EL (cell line): ENCODE data around the gene ENDOD1.

ENCODE experiments used
- DNase-seq: peaks from one replicate; pipeline ENCODE4 v3.0.0-alpha.2; 2016

ENDOD1 gene

DNA sequence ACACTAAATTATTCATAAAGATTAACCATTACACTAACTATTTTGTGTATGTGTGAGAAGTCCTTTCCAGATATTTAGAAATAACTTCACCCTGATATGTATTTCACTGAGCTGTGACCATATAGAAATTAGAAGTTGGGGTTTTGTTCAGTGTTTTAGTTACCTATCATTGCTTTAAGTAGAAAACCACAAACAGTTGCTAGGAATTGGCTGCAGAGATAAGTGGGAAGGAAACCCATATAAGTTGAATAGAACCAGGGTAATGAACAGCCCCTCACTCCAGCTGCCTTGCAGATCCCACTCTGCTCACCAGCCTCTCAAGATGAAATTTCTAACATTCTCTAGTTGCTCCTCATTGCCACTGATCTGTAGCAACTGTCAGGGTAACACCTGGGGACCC, 12.7 kb upstream of the ENDOD1 start:
- no peak for DNase-seq

DNA sequence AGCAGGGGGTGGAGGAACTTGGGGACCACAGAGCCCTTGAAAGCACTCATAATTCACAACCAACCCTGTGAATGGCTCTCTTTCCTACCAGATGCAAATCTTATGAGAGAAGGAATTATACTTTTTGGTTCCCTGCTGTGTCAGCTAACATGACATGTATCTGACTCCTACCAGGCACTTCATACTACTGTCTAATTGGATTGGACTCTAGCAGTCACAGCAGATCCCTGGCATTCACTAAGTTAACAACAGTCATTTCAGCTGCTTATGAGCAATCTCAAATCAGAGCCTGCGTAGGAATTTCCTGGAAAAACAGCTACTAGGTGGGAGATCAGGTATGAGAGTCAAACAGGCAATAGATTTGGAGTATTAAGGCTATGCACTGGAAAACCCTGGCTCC, 11.1 kb upstream of the ENDOD1 start:
- DNase-seq: no peak

DNA sequence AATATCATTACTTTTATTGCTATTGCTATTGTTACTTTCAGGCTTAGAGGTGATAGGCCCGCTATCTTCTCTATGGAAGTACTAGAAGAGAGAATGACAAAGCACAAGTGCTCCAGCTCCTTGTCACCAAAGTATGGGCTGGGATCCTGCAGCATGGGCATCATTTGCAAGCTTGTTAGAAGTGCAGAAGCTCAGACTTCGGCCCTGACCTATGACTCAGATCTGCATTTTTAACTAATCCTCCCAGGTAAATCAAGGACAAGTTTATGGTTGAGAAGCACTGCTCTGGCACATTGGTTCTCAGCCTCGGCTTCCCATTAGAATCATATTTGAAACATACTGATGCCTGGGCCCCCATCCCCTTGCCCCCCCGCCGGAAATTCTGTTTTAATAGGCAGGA, 8.6 kb upstream of the ENDOD1 start:
- DNase-seq: no peak

DNA sequence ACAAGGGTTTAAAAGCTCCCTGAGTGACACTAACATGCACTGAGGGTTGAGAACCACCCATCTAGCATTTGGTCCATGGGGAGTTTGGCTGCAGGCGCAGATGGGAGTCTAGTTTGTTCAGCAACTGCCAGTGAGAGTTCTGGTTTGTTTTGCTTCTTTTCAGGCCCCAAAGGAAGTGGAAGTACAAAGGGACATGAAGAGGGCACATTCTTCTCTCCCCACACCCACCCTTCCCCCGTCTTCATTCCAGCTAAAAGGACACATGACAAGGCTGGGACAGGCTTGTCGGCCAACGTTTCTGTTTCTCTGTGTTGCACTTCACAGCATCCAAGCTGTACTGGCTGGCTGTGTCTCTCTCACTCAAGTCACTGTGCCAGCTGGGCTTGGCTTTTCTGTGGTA, 8.2 kb upstream of the ENDOD1 start:
- no peak for DNase-seq

DNA sequence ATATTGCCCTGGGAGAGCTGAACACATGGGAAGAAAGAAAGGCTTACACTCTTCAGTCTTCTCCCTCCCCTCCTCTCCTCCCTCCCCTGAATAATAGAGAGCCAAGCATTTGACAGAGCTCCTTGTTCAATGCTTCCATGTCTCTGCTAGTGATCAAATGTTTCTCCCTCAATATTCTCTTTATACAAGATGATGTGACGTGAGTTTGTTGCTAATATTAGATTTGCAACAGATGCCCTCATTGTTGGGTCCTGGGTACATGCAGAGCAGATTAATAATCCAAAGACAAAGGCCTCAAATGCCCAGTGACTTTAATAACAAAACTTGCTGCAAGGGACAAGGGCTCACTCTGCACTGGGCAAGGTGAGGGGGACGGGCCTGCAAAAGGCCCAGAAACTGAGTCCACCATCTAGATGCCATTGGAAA, 7.1 kb upstream of the ENDOD1 start:
- DNase-seq: no peak

DNA sequence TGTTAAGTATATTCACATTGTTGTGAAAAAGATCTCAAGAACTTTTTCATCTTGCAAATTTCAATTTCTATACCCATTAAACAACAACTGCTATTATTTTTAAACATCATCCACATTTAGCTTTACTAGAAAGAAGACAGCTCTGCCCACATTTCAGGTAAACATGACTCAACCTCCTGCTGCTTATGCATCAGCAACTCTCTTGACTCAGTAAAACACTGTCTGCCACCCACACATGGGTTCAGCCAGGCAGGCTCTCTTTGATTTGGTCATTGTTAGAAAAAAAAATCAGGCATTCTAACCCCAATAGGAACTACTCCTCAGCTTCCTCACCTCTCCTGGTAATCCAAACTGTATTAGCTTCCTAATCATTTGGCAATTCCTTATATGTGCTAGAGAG, 5.1 kb upstream of the ENDOD1 start:
- no peak for DNase-seq

DNA sequence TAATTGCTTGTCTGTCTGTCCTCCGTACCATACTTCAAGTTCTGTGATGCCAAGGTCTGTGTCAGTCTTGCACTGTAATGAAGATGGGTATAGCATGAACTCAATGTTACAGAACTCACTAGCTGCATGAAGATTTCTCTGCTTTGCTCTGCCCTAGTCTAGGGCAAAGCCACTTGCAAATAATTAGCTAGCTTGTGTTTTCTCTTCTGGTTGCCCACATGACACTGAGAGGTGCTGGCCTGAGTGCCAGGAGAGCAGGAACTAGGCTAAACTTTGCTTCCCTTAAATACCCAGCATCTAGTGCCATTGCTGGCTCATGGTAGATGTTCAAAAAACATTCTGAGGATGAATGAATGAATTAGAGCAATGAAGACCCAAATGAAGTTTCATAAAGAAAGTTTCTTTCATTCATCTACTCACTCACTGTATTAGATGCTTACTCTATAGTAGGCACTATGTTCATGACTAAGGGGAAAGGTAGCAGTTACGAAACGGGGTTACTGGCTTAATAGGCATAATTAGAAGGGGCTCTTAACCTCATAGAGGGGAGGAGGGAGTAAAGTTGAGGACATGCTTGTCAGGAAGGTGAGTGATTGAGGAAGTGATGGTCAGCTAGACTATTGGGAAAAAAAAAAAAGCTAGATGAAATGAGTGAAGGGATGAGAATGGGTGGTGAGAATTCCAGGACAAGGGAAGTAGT, 4.4 kb upstream of the ENDOD1 start:
- no peak for DNase-seq

DNA sequence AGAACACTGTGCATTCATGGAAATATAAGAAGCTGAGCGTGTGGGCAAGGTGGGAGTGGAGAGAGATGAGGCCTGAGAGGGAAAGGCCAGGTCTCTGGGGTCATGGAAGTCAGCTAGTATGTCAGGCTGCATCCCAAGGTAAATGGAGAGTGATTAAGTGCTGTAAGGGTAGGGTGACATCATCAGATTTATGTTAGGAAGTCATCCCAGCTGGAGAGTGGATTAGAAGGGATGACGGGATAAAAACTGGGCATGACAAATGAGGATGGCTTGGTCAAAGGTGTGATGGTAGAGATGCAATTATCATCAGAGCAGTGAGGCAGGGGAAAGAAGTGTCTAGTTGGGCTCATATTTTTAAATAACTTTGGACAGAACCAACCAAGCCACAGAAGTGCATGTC, 3.5 kb upstream of the ENDOD1 start:
- DNase-seq: no peak

DNA sequence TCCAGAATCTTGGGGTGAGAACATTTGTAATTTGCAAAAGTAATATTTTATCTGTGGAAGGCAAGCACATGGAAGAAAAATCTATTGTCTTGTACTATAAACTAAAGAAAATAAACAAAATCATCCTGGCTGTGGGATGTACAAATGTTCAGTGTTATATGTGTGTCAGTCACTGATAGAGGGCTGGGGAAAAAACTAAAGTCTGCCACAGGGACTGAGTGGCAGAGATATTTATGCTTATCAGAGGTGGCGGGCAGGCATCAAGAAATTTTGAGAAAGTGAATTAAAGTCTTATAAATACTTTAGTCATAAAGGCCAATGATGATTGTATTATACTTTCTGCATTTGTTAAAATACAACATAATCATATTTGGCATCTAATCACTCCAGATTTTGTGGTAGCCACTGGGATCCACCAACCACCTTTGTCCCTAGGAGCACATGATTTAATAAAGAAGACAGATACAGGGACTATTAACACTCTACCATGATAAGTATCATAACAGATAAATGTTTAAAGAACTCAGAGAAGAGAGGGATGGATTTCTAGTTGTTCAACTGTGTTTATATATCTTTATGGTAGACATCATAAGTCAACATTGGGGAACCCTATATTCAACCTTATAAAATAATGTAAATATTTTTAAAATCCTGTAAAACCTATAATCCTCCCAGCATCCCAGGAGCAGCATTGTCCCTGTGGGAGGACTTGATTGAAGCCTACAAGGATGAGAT, 2.6 kb upstream of the ENDOD1 start:
- no peak for DNase-seq

DNA sequence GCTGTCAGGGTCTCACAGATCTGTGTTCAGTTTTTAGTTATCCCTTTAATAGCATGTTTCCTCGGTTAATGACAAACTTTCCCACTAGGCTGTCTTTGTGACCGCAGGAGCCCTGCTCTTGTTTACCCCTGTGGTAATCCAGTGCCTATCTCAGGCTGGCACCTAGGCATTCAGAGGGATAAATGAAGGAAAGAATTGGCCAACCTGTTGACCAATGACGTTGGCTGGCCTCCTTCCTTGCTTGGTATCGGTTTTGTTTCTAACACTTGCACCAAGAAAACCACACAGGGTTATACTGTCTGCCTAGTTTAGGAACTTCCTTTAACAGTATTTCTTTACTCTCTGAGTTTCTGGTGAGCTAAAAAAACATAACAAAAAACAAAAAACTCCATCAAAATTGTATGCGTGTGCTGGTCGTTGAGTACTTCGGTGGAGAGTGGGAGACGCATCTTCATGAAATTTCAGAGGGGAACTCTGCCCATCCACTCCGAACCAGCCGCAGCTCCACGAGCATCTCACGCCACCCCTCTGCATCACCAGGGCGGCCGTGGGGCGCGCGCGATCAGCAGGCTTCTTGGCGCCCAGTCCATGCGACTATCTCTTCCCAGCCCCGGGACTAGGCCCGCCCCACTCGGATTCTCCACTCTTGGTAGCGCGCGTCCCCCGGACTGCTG, 563 bp upstream of the ENDOD1 start:
- DNase-seq: no peak

DNA sequence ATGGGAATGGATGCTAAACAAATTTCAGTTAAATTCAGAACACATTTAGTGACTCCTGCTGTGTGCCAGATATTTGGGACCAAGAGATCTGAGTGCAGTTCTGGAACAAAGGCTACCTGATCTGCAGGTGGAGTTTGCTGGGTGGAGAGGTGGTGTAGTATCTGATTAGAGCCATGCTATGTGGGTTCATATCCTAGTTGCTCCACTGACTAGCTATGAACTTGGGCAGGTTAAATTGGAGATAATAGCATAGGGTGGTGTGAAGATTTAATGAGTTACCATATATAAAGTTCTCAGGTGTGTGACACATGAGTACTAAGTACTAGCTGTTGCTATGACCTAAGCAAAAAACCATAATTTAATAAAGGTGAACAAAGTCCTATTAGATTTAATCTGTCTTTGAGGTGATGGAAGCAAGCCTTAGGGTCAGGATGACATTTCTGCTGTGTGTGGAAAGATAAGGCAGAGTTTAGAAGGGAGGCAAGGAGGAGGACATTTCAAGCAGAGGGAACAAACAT, 2.1 kb downstream of the ENDOD1 start:
- no peak for DNase-seq

DNA sequence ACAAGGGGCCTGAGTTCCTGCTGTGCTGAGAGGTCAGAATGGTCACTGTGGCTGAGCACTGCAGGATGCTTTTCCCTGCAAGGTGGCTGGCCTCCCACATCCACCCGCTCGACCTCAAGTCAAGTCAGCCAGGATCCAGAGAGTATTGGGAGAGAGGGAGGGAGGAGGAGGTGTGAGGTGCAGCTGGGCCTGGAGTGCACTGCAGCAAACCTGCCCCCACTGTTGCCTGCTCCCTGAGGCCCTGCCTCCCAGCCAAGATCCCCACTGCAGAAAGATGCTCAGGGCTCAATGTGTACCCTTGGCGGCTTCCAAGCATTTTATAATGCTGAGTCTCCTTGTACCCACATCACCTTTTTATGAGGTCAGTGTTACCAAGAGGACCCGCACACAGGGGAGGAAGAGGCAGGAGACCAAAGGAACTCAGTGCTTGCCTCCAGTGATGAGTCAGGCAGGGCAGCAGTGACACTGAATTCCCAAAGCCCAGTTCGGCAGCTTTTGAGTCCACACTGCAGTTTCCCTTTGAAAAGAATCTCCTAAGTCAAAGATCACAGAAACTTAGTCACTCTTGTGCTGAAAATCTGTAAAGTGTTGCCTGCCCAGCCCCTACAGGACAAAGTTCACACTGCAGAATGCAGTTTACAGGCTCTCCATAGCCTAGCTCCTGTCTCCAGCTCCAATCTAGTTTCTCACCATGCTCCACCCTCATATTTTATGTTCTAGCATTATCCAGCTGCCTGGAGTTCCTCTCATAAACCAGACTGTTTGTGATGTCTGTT, 3.1 kb downstream of the ENDOD1 start:
- peak; percentile 86 for DNase-seq

DNA sequence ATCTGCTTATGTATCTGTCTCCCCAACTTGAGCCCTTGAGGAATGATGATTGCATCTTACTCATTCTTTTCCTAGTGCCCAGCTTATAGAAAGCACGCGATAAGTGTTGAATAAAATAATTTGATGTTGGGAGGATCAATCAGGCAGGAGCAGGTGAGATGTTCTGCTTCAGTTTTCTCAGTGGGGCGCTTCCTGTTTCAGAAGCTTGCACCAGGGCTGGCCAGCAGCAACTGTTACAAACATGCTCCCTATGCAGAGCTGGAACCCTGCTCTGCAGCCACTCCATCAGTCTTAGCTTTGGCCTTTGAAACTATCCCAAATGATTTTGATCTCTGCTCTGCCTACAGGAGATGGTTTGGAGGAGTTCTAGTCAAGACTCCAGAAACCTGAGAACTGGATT, 3.9 kb downstream of the ENDOD1 start:
- no peak for DNase-seq

DNA sequence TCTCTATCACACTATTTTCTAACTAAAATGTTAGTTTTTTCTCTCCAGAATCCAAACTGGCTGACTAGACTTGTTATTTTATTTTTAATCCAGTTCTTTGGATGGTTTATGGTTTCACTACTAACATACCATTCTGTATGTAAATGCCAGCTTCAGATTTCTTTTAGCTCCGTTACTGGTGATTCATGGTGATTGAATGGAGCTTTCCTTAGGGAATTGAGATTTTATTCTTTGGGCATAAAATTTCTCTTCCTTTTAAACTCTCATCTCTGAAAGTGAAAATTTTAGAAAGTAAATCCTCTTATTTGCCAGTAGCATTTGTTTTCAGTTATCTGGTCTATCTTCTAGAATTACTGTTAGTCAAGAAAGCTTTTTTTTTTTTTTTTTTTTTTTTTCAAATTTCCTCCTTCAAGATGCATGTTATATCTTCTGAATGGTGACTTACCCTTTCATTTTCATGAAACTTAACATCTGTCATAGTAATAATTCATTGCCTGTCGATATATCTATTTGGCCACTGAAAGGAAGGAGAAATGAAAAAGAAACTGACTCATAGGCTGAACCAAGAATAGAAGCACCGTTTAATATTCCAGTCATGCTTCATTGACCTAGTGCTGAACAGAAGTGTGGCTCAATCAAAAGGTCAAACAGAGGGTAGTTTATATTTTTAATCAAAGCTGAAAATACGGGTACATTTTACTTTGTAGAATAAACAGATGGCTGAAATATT, 6.4 kb downstream of the ENDOD1 start:
- peak; percentile 42 for DNase-seq

DNA sequence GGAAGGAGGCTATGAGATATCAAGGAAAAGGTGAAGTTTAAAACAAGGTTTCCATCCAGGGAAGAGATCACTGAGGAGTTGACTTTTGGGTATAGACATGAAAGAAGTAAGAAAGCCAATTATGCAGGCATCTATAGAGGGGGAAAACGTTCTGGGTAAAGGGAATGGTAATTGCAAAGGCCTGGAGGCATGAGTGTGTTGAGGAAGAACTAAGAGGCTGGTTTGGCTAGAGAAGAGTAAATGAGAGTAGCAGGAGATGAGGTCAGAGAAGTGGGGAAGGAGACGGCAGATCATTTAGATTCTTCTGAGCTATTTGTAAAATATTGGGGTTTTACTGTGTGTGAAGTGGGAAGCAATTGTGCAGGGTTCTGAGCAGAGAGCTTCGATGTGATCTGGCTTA, 7.6 kb downstream of the ENDOD1 start:
- no peak for DNase-seq

DNA sequence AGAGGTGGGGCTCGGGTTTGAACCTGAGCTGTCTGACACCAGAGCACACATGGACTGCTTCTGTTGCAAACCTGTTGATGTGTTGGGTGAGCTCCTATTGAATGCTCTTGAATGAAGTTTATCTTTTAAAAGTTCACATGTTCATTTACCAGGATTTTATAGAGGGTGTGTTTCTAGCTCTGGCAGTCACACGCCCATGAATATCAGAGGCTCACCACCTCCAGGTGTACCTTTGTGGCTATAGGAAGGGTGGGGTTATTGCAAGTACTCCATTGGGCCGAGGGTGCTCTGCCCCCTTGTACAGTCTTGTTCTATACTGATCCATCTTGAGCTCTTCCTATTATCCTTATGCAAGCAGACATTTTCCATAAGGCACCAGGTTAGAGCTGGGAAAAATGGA, 9.2 kb downstream of the ENDOD1 start:
- no peak for DNase-seq

DNA sequence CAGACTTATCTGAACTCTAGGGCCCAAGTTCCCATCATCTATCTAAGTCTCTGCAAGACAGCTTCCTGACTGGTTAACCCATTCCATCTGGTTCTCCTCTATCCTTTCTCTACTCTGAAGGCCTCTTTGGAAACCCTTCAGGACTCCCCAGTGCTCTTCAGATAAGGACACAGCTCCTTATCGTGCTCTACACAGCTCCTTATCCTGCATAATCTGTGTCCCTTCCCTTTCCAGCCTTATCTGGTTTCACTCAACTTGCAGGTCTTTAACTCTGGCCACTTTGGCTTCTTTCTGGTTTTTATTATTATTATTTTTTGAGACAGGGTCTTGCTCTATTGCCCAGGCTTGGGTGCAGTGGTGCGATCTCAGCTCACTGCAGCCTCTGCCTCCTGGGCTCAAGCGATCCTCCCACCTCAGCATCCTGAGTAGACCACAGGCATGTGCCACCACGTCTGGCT, 10.6 kb downstream of the ENDOD1 start:
- no peak for DNase-seq

DNA sequence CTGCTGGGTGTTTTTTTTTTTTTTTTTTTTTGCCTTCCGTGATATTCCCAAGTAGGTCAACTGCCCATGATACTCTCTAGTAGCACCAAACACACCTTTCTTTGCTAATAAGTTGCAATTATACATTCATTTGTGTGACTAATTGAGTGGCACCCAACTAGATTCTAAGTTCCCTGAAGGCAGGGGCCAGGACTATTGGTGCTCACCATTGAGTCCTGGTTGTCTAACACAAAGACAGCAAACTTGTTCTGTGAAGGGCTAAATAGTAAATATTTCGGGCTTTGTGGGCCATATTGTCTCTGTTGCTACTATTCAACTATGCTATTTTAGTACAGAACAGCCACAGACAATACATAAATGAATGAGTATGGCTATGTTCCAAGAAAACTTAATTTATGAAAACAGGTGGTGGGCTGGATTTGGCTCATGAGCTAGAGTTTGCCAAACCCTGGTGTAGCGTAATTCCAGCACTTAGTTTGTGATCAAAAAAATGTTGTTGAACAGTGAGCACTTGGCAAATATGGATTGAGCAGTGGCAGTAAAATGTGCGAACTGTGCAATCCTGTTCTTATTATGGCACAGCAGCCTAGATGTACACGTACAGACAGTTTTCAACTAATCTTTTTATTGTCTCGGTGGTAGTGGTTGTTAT, 11.3 kb downstream of the ENDOD1 start:
- no peak for DNase-seq

DNA sequence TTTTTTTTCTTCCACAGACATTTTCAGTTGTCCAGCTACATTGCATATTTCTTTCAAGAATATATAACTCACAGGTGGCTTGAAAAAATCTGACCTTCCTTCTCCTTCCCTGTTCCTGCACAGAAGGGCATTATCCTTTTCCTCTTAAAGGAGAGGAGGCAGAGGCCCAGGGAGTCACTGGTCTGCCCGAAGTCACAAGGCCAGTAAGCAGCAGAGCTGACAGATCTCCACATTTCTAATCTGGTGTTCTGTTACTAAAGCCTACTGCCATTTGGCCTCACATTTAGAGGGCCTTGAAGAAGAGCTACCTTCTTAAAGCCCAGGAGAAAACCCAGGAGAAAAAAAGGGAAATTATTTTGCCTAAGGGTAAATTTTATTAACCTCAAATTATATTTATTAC, 12.3 kb downstream of the ENDOD1 start:
- DNase-seq: no peak

DNA sequence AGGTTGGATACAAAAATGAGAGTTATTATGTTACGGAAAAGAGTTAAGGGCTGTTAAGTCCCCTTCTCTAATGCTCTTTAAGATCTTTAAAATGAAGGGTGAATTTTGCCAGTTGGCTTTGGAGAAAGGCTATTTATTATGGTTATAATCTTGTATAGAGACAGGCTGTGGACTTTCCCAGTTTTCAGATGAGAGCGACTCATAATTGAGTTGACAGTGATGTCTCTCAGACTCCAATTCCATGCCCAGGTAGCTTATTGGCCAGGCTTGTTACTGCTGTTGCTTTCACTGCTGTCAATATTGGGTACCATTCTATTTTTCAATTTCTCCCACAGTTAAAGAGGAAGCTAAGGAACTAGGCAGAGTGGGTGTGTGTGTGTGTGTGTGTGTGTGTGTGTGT, 13.1 kb downstream of the ENDOD1 start:
- DNase-seq: no peak

DNA sequence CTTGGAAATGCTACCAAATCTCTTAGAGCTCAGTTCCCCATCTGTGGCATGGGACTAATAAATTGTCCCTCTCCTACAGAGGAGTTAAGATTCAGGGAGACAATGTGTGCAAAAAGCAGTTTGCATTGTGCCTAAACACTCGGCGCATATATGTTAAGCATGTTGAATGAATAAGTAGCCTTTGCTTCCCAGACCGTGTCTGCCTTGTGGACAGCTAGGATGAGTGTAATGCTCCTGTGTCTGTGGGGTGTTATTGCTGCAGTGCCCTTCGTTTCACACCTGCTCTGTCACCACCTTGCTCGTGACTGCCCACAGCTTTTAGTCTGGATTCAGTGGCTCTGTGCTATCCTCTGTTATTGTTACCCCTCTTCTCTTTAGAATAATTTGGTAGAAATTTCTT, 14.1 kb downstream of the ENDOD1 start:
- DNase-seq: no peak
